Esophagus (tissue), 2 donors: ENCODE results near the gene PECR. TPM values are rescaled to one million over a fixed set of nuclear protein-coding genes. Genes with fewer than 3 reads are reported as not detected.
A peak's percentile ranks its signal among the peaks of the same experiment; 100 is the strongest.

Experiments used
- H3K27ac ChIP-seq, 2 donors: one replicate each; pipeline ENCODE4 v1.5.1; 2013; ENCODE audit warnings: low read depth in 2 of 2, mild to moderate bottlenecking in 2 of 2, inconsistent platforms in 1 of 2, low read length in 1 of 2, moderate library complexity in 1 of 2
- H3K27me3 ChIP-seq, 2 donors: one replicate each; pipeline ENCODE4 v1.6.1; 2013; ENCODE audit warnings: low read length in 2 of 2, control low read depth in 1 of 2, mild to moderate bottlenecking in 1 of 2; ENCODE audit not compliant: insufficient read depth in 2 of 2, control insufficient read depth in 1 of 2
- H3K36me3 ChIP-seq, 2 donors: one replicate each; pipeline ENCODE4 v1.6.1; 2013; ENCODE audit warnings: low read length in 1 of 2; ENCODE audit not compliant: control insufficient read depth in 2 of 2, insufficient read depth in 2 of 2
- H3K4me1 ChIP-seq, 2 donors: one replicate each; pipeline ENCODE4 v1.6.1; 2013; ENCODE audit warnings: low read length in 1 of 2; ENCODE audit not compliant: control insufficient read depth in 2 of 2, insufficient read depth in 2 of 2
- H3K4me3 ChIP-seq, 2 donors: one replicate each; pipeline ENCODE4 v1.5.1; 2013; ENCODE audit warnings: low read length in 2 of 2, mild to moderate bottlenecking in 2 of 2, low read depth in 1 of 2, moderate library complexity in 1 of 2
- H3K9me3 ChIP-seq, 2 donors: one replicate each; pipeline ENCODE4 v1.6.1; 2013; ENCODE audit warnings: mild to moderate bottlenecking in 2 of 2, low read depth in 1 of 2, low read length in 1 of 2, moderate library complexity in 1 of 2; ENCODE audit not compliant: control insufficient read depth in 2 of 2, insufficient read depth in 1 of 2
- WGBS, 2 donors: extraction: QIAGEN DNeasy Blood & Tissue Kit; methylation state at CpG; one replicate each; pipeline ENCODE4 v1.1.7; 2013; 5-methylcytosine and 5-hydroxymethylcytosine counted together
- polyA plus RNA-seq, 2 donors: library from polyadenylated mRNA; stranded (reverse); fragments of 200-250 nt; gene quantifications; one replicate each; pipeline ENCODE4 v1.2.3, GENCODE V29; 2013
- donor health status: healthy with polysubstance abuse.
- donor health status: Bipolar disorder and iron deficiency.

Gene PECR
- 1 to 10 TPM; 2.5 to 3.6 TPM for polyA plus RNA-seq

- no peaks in the 10 kb centered on the region for H3K9me3 ChIP-seq
- peak within 1 kb of the TSS in 1 of 2 donors; percentile 54 for H3K27ac ChIP-seq
- H3K4me3 ChIP-seq, result peak within 1 kb of the TSS; percentile 69 to 81
- WGBS, 2 donors, result 0 to 1% methylated on average over 38 to 44 of the region's 44 CpGs
- no peaks in the 10 kb centered on the region for H3K36me3 ChIP-seq
- no peaks in the 10 kb centered on the region for H3K27me3 ChIP-seq
- peaks cover 0 to 4% of the 10 kb centered on the region in 2 donors for H3K4me1 ChIP-seq
These were observed at the start of gene PECR, which contains the start of gene TMEM169 for GRCh38 chr2:216081487-216082116. PECR (minus strand) TSS chr2:216081809; CDS start chr2:216081741, 68 bp downstream. TMEM169 (plus strand) TSS chr2:216081919; CDS start chr2:216095964, 14,045 bp downstream.

- H3K27ac ChIP-seq, result no peak overlapping the region
- no peak overlapping the region for H3K4me3 ChIP-seq
- 76 to 80% methylated on average over 6 of the region's 6 CpGs for WGBS, 2 donors
- H3K4me1 ChIP-seq, result no peaks in the 10 kb centered on the region
- H3K9me3 ChIP-seq, result no peaks in the 10 kb centered on the region
- no peaks in the 10 kb centered on the region for H3K27me3 ChIP-seq
- peaks cover 9 to 13% of the 10 kb centered on the region in 2 donors for H3K36me3 ChIP-seq
These were observed 48.9 kb upstream of the PECR start for GRCh38 chr2:216130346-216130971.

- Histone ChIP-seq H3K27ac (no peak overlapping the region), H3K27me3 (no peaks in the 10 kb centered on the region), H3K4me1 (no peaks in the 10 kb centered on the region), H3K9me3 (no peaks in the 10 kb centered on the region), H3K36me3 (peaks cover 6 to 9% of the 10 kb centered on the region in 2 donors), H3K4me3 (no peak overlapping the region)
- WGBS, 2 donors, result 96 to 97% methylated on average over 5 of the region's 5 CpGs
These were observed 45.3 kb upstream of the PECR start for GRCh38 chr2:216126943-216127342.

- peaks cover 9 to 14% of the 10 kb centered on the region in 2 donors for H3K36me3 ChIP-seq
These were observed 39.6 kb upstream of the PECR start for GRCh38 chr2:216121255-216121654.

GRCh38 chr2:216119986-216120385, 38.4 kb upstream of the PECR start:
- Histone ChIP-seq H3K9me3 (no peaks in the 10 kb centered on the region), H3K4me1 (no peaks in the 10 kb centered on the region), H3K36me3 (peaks cover 7 to 9% of the 10 kb centered on the region in 2 donors)

More at GRCh38 chr2:216121255-216121654, 39.6 kb upstream of the PECR start:
- Histone ChIP-seq H3K27me3 (no peaks in the 10 kb centered on the region), H3K9me3 (no peaks in the 10 kb centered on the region), H3K27ac (no peak overlapping the region), H3K4me1 (no peaks in the 10 kb centered on the region), H3K4me3 (no peak overlapping the region)
- WGBS, 2 donors, result 83 to 84% methylated on average over 3 of the region's 3 CpGs

GRCh38 chr2:216119146-216119545, 37.5 kb upstream of the PECR start:
- 55 to 61% methylated on average over 2 of the region's 2 CpGs for WGBS, 2 donors
- no peak overlapping the region for H3K27ac ChIP-seq
- H3K27me3 ChIP-seq, result no peaks in the 10 kb centered on the region
- H3K9me3 ChIP-seq, result no peaks in the 10 kb centered on the region
- H3K36me3 ChIP-seq, result peaks cover 7 to 11% of the 10 kb centered on the region in 2 donors
- H3K4me1 ChIP-seq, result peaks cover 0 to 3% of the 10 kb centered on the region in 2 donors
- H3K4me3 ChIP-seq, result no peak overlapping the region

More at GRCh38 chr2:216119986-216120385, 38.4 kb upstream of the PECR start:
- Histone ChIP-seq H3K4me3 (no peak overlapping the region), H3K27me3 (no peaks in the 10 kb centered on the region), H3K27ac (no peak overlapping the region)
- 55 to 58% methylated on average over 3 of the region's 3 CpGs for WGBS, 2 donors

- Histone ChIP-seq H3K4me3 (no peak overlapping the region), H3K27me3 (no peaks in the 10 kb centered on the region), H3K36me3 (peaks cover 9 to 11% of the 10 kb centered on the region in 2 donors), H3K4me1 (peaks cover 0 to 3% of the 10 kb centered on the region in 2 donors), H3K27ac (no peak overlapping the region), H3K9me3 (no peaks in the 10 kb centered on the region)
- WGBS, 2 donors, result 74 to 83% methylated on average over 1 of the region's 1 CpG
These were observed 36.9 kb upstream of the PECR start for GRCh38 chr2:216118474-216118873.

GRCh38 chr2:216117561-216118340, 36.1 kb upstream of the PECR start:
- H3K4me1 ChIP-seq, result peaks cover 0 to 3% of the 10 kb centered on the region in 2 donors
- H3K4me3 ChIP-seq, result no peak overlapping the region
- no peaks in the 10 kb centered on the region for H3K27me3 ChIP-seq
- no peaks in the 10 kb centered on the region for H3K9me3 ChIP-seq
- H3K27ac ChIP-seq, result no peak overlapping the region
- 79 to 82% methylated on average over 4 of the region's 4 CpGs for WGBS, 2 donors
- peaks cover 12 to 16% of the 10 kb centered on the region in 2 donors for H3K36me3 ChIP-seq

- H3K36me3 ChIP-seq, result peaks cover 7 to 12% of the 10 kb centered on the region in 2 donors
- no peaks in the 10 kb centered on the region for H3K27me3 ChIP-seq
- no peak overlapping the region for H3K27ac ChIP-seq
- no peak overlapping the region for H3K4me3 ChIP-seq
- 96 to 97% methylated on average over 1 of the region's 1 CpG for WGBS, 2 donors
- H3K4me1 ChIP-seq, result peaks cover 0 to 3% of the 10 kb centered on the region in 2 donors
- H3K9me3 ChIP-seq, result no peaks in the 10 kb centered on the region
These were observed 34.8 kb upstream of the PECR start for GRCh38 chr2:216116418-216116817.
